Keratinocyte (primary cell): Measurements from ENCODE around the gene TWIST2. TPM values are rescaled to one million over a fixed set of nuclear protein-coding genes. Genes with fewer than 3 reads are reported as not detected.

Experiments
- DNase-seq: peaks from one replicate; pipeline ENCODE4 v3.0.0-alpha.2; 2011; ENCODE audit warnings: low read depth, missing footprints, low spot score
- FAIRE-seq: peaks from 2 replicates; lab custom pipeline; 2011; peaks lifted over from hg19 to GRCh38; lab: Jason Lieb, UNC
- H2AFZ ChIP-seq: 2 replicates; pipeline ENCODE4 v1.6.0; 2012; ENCODE audit warnings: low read length, control low read depth, inconsistent platforms; ENCODE audit not compliant: control insufficient read depth
- H3K27ac ChIP-seq: 2 replicates; pipeline ENCODE4 v1.5.1; 2011; ENCODE audit warnings: low read length; ENCODE audit not compliant: control insufficient read depth, insufficient read depth
- H3K27me3 ChIP-seq: 3 replicates; pipeline ENCODE4 v1.6.0; 2011; ENCODE audit warnings: low read length; ENCODE audit not compliant: control insufficient read depth, insufficient read depth; ENCODE audit errors: extremely low read depth
- H3K36me3 ChIP-seq, 2 experiments: 2 replicates in 1 of 2; 3 replicates in 1 of 2; pipeline ENCODE4 v1.5.1; 2011; ENCODE audit warnings: low read length in 2 of 2, mild to moderate bottlenecking in 1 of 2; ENCODE audit not compliant: control insufficient read depth in 2 of 2, insufficient read depth in 2 of 2; ENCODE audit errors: extremely low read depth in 1 of 2
- H3K4me1 ChIP-seq: 3 replicates; pipeline ENCODE4 v1.5.1; 2011; ENCODE audit warnings: low read length; ENCODE audit not compliant: control insufficient read depth, insufficient read depth; ENCODE audit errors: extremely low read depth
- H3K4me2 ChIP-seq: 3 replicates; pipeline ENCODE4 v1.6.0; 2011; ENCODE audit warnings: low read depth, low read length; ENCODE audit not compliant: control insufficient read depth, insufficient read depth; ENCODE audit errors: extremely low read depth
- H3K4me3 ChIP-seq, 3 experiments: fragments of 200-600 bp in 1 of 3; sonication (generic) in 1 of 3; 2 replicates in 2 of 3; 3 replicates in 1 of 3; pipeline ENCODE4 v1.5.1; 2011 to 2016; ENCODE audit warnings: low read length in 3 of 3, mild to moderate bottlenecking in 3 of 3, control low read depth in 2 of 3, inconsistent platforms in 1 of 3, low read depth in 1 of 3, mixed read lengths in 1 of 3, mixed run types in 1 of 3, moderate library complexity in 1 of 3; ENCODE audit not compliant: control insufficient read depth in 2 of 3, insufficient read depth in 2 of 3; ENCODE audit errors: extremely low read depth in 1 of 3
- H3K79me2 ChIP-seq: 2 replicates; pipeline ENCODE4 v1.6.0; 2012; ENCODE audit warnings: low read length; ENCODE audit not compliant: control insufficient read depth, insufficient read depth
- H3K9ac ChIP-seq: 3 replicates; pipeline ENCODE4 v1.6.0; 2011; ENCODE audit warnings: low read length; ENCODE audit not compliant: control insufficient read depth, insufficient read depth; ENCODE audit errors: extremely low read depth
- H3K9me1 ChIP-seq: 3 replicates; pipeline ENCODE4 v1.6.0; 2011; ENCODE audit warnings: low read length; ENCODE audit not compliant: control insufficient read depth, insufficient read depth; ENCODE audit errors: extremely low read depth
- H3K9me3 ChIP-seq: 2 replicates; pipeline ENCODE4 v1.5.1; 2012; ENCODE audit warnings: low read depth, low read length; ENCODE audit not compliant: control insufficient read depth
- H4K20me1 ChIP-seq: 3 replicates; pipeline ENCODE4 v1.6.0; 2011; ENCODE audit warnings: low read length; ENCODE audit not compliant: control insufficient read depth, insufficient read depth; ENCODE audit errors: extremely low read depth
- EZH2 ChIP-seq: IDR thresholded peaks from one replicate; pipeline ENCODE4 v1.6.1; 2012; ENCODE audit warnings: inconsistent platforms, mild to moderate bottlenecking, low read length, moderate library complexity
- dilution Hi-C: fragments of 300-500 bp; cut with MboI; formaldehyde crosslinking; loops from one replicate; pipeline ENCODE4 v1.7.0; 2020; ENCODE audit warnings: low sequenced_read_pairs; ENCODE audit not compliant: extremely low pct_ligation_motif_present
- polyA plus RNA-seq, 5 experiments: library from polyadenylated mRNA; depleted of rRNA in 3 of 5; stranded (reverse) in 3 of 5; stranded (forward) in 1 of 5; unstranded in 1 of 5; fragments of >200 nt; gene quantifications; 1 replicate in 1 of 5; 2 replicates in 3 of 5; 3 replicates in 1 of 5; pipeline versions ENCODE4 v1.2.1 to v1.2.3, GENCODE V29; 2011 to 2012; ENCODE audit warnings: missing spikeins in 2 of 5, low read depth in 1 of 5, low replicate concordance in 1 of 5
- TF ChIP-seq, protein P1 (sequence below), 3 experiments: IDR thresholded peaks in 1 of 3; conservative IDR thresholded peaks in 1 of 3; optimal IDR thresholded peaks in 1 of 3; 2 replicates in 2 of 3; 3 replicates in 1 of 3; pipeline versions ENCODE3 to v1.5.1; 2011; ENCODE audit warnings: low read length in 3 of 3, mild to moderate bottlenecking in 3 of 3, moderate library complexity in 2 of 3, control low read depth in 1 of 3, inconsistent platforms in 1 of 3; ENCODE audit not compliant: insufficient read depth in 2 of 3; ENCODE audit errors: extremely low read depth in 1 of 3

TWIST2 gene
- polyA plus RNA-seq, 1 donor (not counting 4 experiments of a cell fraction or from before 2014, with no cell fraction given) = 5.5 TPM

DNA sequence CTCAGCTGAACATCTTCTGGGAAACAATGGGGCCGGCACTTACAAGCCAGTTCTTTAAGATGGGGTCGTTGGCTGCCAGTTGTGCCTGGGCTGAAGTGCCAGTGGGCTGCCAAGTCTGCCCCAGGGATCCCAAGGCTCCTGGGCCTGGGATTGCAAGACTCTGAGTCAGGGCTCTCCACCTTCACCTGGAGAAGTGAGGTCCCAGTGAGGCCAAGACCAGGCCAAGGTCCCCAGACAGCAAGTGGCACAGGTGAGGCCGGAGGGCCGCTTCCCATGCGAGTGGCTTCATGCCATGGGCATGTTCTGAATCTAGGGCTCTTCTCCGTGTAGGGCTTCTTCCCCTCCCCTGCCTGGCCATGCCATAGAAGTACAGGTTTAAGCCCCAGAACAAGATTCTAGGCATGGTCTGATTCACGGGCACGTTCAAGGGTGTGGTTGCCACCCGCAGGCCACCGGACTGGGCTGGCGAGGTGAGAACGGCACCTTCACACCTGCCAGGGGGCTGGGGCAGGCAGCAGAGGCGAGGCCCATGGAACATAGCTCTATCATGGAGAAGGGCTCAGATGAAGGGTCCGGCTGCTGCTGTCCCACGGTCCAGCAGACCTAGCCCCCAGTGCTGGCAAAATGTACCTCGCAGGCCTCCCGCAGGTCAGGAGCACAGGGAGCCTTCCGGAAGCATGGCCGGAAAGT lies 36.4 kb downstream of the TWIST2 start:
- H3K27me3 ChIP-seq = peaks cover 13% of the 10 kb centered on the region
- no peak overlapping the region for H3K4me2 ChIP-seq
- H3K79me2 ChIP-seq = no peaks in the 10 kb centered on the region
- no peak overlapping the region for H3K9ac ChIP-seq
- H3K9me1 ChIP-seq = no peaks in the 10 kb centered on the region
- TF ChIP-seq, protein P1, sequence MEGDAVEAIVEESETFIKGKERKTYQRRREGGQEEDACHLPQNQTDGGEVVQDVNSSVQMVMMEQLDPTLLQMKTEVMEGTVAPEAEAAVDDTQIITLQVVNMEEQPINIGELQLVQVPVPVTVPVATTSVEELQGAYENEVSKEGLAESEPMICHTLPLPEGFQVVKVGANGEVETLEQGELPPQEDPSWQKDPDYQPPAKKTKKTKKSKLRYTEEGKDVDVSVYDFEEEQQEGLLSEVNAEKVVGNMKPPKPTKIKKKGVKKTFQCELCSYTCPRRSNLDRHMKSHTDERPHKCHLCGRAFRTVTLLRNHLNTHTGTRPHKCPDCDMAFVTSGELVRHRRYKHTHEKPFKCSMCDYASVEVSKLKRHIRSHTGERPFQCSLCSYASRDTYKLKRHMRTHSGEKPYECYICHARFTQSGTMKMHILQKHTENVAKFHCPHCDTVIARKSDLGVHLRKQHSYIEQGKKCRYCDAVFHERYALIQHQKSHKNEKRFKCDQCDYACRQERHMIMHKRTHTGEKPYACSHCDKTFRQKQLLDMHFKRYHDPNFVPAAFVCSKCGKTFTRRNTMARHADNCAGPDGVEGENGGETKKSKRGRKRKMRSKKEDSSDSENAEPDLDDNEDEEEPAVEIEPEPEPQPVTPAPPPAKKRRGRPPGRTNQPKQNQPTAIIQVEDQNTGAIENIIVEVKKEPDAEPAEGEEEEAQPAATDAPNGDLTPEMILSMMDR (optimal IDR thresholded peaks at IDR 0.05 in 1 of 3, IDR thresholded peaks at IDR 0.05 in 1 of 3, conservative IDR thresholded peaks at IDR 0.05 in 1 of 3; ENCODE audit: extremely low read depth in 1 of 3, insufficient read depth in 2 of 3, low read length in 3 of 3) = no peak
- no peak for TF ChIP-seq EZH2
- H4K20me1 ChIP-seq = peaks cover 3% of the 10 kb centered on the region
- no peak overlapping the region for H3K4me3 ChIP-seq
- DNase-seq = no peak
- no peak overlapping the region for H2AFZ ChIP-seq
- dilution Hi-C loops = no loop called here
- FAIRE-seq = no peak
- H3K27ac ChIP-seq = no peak overlapping the region
- no peaks in the 10 kb centered on the region for H3K9me3 ChIP-seq
- no peaks in the 10 kb centered on the region for H3K36me3 ChIP-seq
- H3K4me1 ChIP-seq = no peaks in the 10 kb centered on the region

DNA sequence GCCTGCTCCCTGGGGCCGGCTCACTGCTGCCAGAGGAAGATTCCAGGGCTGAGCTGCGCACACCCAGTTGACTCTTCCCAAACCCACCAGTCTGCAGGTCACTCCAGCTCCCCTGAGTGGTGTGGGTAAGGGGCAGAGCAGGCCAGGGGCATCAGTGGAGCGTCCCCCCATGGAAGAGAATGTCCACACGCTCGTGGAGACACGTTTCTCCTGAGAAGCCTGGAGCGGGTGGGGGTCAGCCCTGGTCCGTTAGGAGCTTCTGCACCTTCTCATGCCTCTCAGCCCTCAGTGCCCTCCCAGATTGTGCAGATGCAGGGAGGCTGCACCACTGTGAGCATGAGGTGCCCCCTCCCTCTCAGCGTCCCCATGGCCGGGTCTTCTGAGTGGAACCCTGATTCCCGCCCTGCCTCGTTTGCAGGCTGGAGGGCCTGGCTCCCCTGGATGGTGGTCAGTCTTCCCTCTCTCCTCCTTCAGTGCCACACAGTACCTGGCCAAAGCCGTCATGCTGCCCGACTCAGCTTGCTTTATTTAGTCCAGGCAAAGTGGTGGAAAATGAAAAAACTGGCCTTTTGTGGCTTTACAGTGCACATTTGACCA lies 37.0 kb downstream of the TWIST2 start:
- peaks cover 3% of the 10 kb centered on the region for H4K20me1 ChIP-seq
- no peaks in the 10 kb centered on the region for H3K9me1 ChIP-seq
- H3K4me2 ChIP-seq = no peak overlapping the region
- H3K4me1 ChIP-seq = no peaks in the 10 kb centered on the region
- H3K36me3 ChIP-seq = no peaks in the 10 kb centered on the region
- H3K27ac ChIP-seq = no peak overlapping the region
- no peak overlapping the region for H3K4me3 ChIP-seq
- no peak overlapping the region for H2AFZ ChIP-seq
- peaks cover 13% of the 10 kb centered on the region for H3K27me3 ChIP-seq
- FAIRE-seq = no peak
- H3K79me2 ChIP-seq = no peaks in the 10 kb centered on the region
- H3K9ac ChIP-seq = no peak overlapping the region
- no peaks in the 10 kb centered on the region for H3K9me3 ChIP-seq
- no peak for DNase-seq
- dilution Hi-C loops = no loop called here
- no peak for TF ChIP-seq EZH2
- TF ChIP-seq, protein P1 (optimal IDR thresholded peaks at IDR 0.05 in 1 of 3, IDR thresholded peaks at IDR 0.05 in 1 of 3, conservative IDR thresholded peaks at IDR 0.05 in 1 of 3; ENCODE audit: extremely low read depth in 1 of 3, insufficient read depth in 2 of 3, low read length in 3 of 3) = no peak
